AML-193 (cell line): ENCODE measurements around the gene BTBD6.

Source experiments
- DNase-seq, 2 experiments: peaks; one replicate each; lab custom pipeline; 2025; lab: John Stamatoyannopoulos, UW

Gene BTBD6

GRCh38 chr14:105229099-105229655 is 19.2 kb upstream of the BTBD6 start:
- DNase-seq: no peak

GRCh38 chr14:105240811-105241576 is 7.3 kb upstream of the BTBD6 start:
- DNase-seq: no peak

- no peak for DNase-seq
These were observed 6.7 kb upstream of the BTBD6 start for GRCh38 chr14:105241641-105242040.

GRCh38 chr14:105244334-105244733 is 4.0 kb upstream of the BTBD6 start:
- no peak for DNase-seq

GRCh38 chr14:105247026-105247425 is 1.3 kb upstream of the BTBD6 start:
- no peak for DNase-seq

GRCh38 chr14:105247715-105248367 is 492 bp upstream of the BTBD6 start:
- DNase-seq: no peak

GRCh38 chr14:105249182-105250007 is 1.1 kb downstream of the BTBD6 start:
- no peak for DNase-seq

- no peak for DNase-seq
These were observed 1.7 kb downstream of the BTBD6 start for GRCh38 chr14:105250008-105250366.

GRCh38 chr14:105250986-105251385 is 2.7 kb downstream of the BTBD6 start:
- DNase-seq: no peak

GRCh38 chr14:105251920-105252319 is 3.6 kb downstream of the BTBD6 start:
- no peak for DNase-seq

GRCh38 chr14:105252552-105253328 is 4.4 kb downstream of the BTBD6 start:
- DNase-seq: no peak

- no peak for DNase-seq
These were observed 5.0 kb downstream of the BTBD6 start for GRCh38 chr14:105253329-105253682.

GRCh38 chr14:105255021-105255507 is 6.7 kb downstream of the BTBD6 start:
- no peak for DNase-seq

- DNase-seq: no peak
These were observed 8.1 kb downstream of the BTBD6 start for GRCh38 chr14:105256292-105256960.

- DNase-seq: no peak
These were observed 9.1 kb downstream of the BTBD6 start for GRCh38 chr14:105257464-105257863.

GRCh38 chr14:105258846-105259245 is 10.5 kb downstream of the BTBD6 start:
- DNase-seq: no peak

GRCh38 chr14:105260959-105261358 is 12.6 kb downstream of the BTBD6 start:
- DNase-seq: no peak

- DNase-seq: no peak
These were observed 13.4 kb downstream of the BTBD6 start for GRCh38 chr14:105261781-105262180.

- DNase-seq: no peak
These were observed 19.7 kb downstream of the BTBD6 start for GRCh38 chr14:105267820-105268548.

- no peak for DNase-seq
These were observed 20.5 kb downstream of the BTBD6 start for GRCh38 chr14:105268736-105269354.
